Fibroblast of lung (primary cell): ENCODE measurements around the gene IL4I1. TPM values are rescaled to one million over a fixed set of nuclear protein-coding genes. Genes with fewer than 3 reads are reported as not detected.

Experiments
- DNase-seq, 2 donors: peaks; one replicate each; pipeline versions ENCODE4 v3.0.0 to v3.0.0-alpha.2; 2010; ENCODE audit warnings: low read depth in 2 of 2
- H2AFZ ChIP-seq: 2 replicates; pipeline ENCODE4 v1.5.1; 2012; ENCODE audit warnings: low read length, control low read depth, inconsistent platforms
- H3K27ac ChIP-seq: 2 replicates; pipeline ENCODE4 v1.5.1; 2011; ENCODE audit warnings: low read length, control low read depth; ENCODE audit not compliant: insufficient read depth
- H3K27me3 ChIP-seq: 2 replicates; pipeline ENCODE4 v1.5.1; 2011; ENCODE audit warnings: mild to moderate bottlenecking, low read length; ENCODE audit not compliant: control insufficient read depth, insufficient read depth
- H3K36me3 ChIP-seq: 2 replicates; pipeline ENCODE4 v1.5.1; 2011; ENCODE audit warnings: low read length; ENCODE audit not compliant: control insufficient read depth, insufficient read depth
- H3K4me1 ChIP-seq: 2 replicates; pipeline ENCODE4 v1.5.1; 2011; ENCODE audit warnings: low read length; ENCODE audit not compliant: control insufficient read depth, insufficient read depth; ENCODE audit errors: extremely low read depth
- H3K4me2 ChIP-seq: 2 replicates; pipeline ENCODE4 v1.5.1; 2011; ENCODE audit warnings: low read length, control low read depth; ENCODE audit not compliant: insufficient read depth; ENCODE audit errors: extremely low read depth
- H3K4me3 ChIP-seq, 4 experiments: fragments of 200-600 bp in 1 of 4; sonication (generic) in 1 of 4; replicated peaks in 1 of 4; 2 replicates each; pipeline ENCODE4 v1.5.1; 2011 to 2016; ENCODE audit warnings: low read length in 4 of 4, low read depth in 3 of 4, mild to moderate bottlenecking in 3 of 4, control low read depth in 2 of 4, inconsistent platforms in 1 of 4, mixed read lengths in 1 of 4; ENCODE audit not compliant: insufficient read depth in 1 of 4; ENCODE audit errors: control extremely low read depth in 1 of 4
- H3K79me2 ChIP-seq: 2 replicates; pipeline ENCODE4 v1.5.1; 2012; ENCODE audit warnings: mild to moderate bottlenecking, low read length, inconsistent platforms; ENCODE audit not compliant: control insufficient read depth, insufficient read depth
- H3K9ac ChIP-seq: 2 replicates; pipeline ENCODE4 v1.5.1; 2011; ENCODE audit warnings: mild to moderate bottlenecking, low read length, control low read depth; ENCODE audit not compliant: insufficient read depth
- H3K9me3 ChIP-seq: 2 replicates; pipeline ENCODE4 v1.5.1; 2012; ENCODE audit warnings: low read depth, low read length; ENCODE audit not compliant: control insufficient read depth, insufficient read depth
- H4K20me1 ChIP-seq: 2 replicates; pipeline ENCODE4 v1.5.1; 2011; ENCODE audit warnings: low read length; ENCODE audit not compliant: control insufficient read depth, insufficient read depth; ENCODE audit errors: extremely low read depth
- EZH2 ChIP-seq: IDR thresholded peaks from 2 replicates; pipeline ENCODE4 v1.5.1; 2012; ENCODE audit warnings: low read length, control low read depth, mild to moderate bottlenecking; ENCODE audit errors: missing control alignments
- polyA plus RNA-seq, 2 donors: library from polyadenylated mRNA; depleted of rRNA in 1 of 2; stranded (reverse) in 1 of 2; unstranded in 1 of 2; fragments of >200 nt; gene quantifications; 2 replicates each; pipeline ENCODE4 v1.2.1, GENCODE V29; 2011 to 2012; ENCODE audit warnings: missing spikeins in 1 of 2
- total RNA-seq: library from RNA; depleted of rRNA; stranded (reverse); fragments of >200 nt; gene quantifications from 2 replicates; pipeline ENCODE4 v1.2.1, GENCODE V29; 2014
- TF ChIP-seq, protein P1 (sequence below), 2 donors: IDR thresholded peaks in 1 of 2; conservative IDR thresholded peaks in 1 of 2; 1 replicate in 1 of 2; 2 replicates in 1 of 2; pipeline ENCODE4 v1.5.1; 2011 to 2012; ENCODE audit warnings: low read length in 2 of 2, control low read depth in 1 of 2, inconsistent platforms in 1 of 2, low read depth in 1 of 2, mild to moderate bottlenecking in 1 of 2

IL4I1 gene
- total and polyA plus RNA-seq, 2 donors (not counting 1 experiment from before 2014, with no cell fraction given) = 0.09 to 1.2 TPM

DNA sequence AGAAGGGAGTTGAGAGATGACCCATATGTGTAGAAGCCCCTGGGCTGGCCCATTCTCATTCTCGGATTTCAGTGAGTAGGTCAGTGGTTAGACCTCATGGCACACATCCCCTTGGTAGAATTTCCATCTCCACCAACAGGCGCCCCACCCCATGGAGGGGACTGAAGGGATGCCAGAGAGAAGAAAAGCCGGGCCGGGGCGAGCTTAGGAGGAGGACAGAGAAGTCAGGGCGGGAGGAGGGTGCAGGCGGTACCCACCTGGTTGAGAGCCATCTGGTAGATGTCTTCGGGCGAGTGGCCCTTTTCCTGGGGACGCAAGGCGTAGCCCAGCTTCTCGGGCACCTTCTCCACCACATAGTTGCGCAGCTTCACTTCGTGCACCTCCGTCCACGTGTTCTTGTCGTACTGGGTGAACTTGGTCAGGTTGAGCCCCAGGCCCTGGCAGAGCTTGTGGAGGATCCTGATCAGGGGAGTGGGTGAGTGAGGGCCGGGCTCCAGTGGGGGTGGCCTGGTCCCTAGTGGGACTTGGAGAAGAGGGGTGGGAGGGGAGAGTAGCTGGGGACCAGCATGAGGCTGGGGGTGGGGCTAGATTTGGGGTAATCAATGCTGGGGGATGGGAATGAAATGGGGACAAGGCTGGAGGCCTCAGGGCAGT, 2.5 kb downstream of the IL4I1 start:
- Histone ChIP-seq H3K27ac (no peak overlapping the region), H3K4me1 (peaks cover 7% of the 10 kb centered on the region), H4K20me1 (no peaks in the 10 kb centered on the region), H3K27me3 (no peaks in the 10 kb centered on the region), H3K79me2 (no peaks in the 10 kb centered on the region), H3K36me3 (no peaks in the 10 kb centered on the region), H2AFZ (no peak overlapping the region), H3K9me3 (no peaks in the 10 kb centered on the region), H3K9ac (no peak overlapping the region), H3K4me3 (no peak overlapping the region), H3K4me2 (no peak overlapping the region)
- DNase-seq = no peak
- TF ChIP-seq, protein P1, sequence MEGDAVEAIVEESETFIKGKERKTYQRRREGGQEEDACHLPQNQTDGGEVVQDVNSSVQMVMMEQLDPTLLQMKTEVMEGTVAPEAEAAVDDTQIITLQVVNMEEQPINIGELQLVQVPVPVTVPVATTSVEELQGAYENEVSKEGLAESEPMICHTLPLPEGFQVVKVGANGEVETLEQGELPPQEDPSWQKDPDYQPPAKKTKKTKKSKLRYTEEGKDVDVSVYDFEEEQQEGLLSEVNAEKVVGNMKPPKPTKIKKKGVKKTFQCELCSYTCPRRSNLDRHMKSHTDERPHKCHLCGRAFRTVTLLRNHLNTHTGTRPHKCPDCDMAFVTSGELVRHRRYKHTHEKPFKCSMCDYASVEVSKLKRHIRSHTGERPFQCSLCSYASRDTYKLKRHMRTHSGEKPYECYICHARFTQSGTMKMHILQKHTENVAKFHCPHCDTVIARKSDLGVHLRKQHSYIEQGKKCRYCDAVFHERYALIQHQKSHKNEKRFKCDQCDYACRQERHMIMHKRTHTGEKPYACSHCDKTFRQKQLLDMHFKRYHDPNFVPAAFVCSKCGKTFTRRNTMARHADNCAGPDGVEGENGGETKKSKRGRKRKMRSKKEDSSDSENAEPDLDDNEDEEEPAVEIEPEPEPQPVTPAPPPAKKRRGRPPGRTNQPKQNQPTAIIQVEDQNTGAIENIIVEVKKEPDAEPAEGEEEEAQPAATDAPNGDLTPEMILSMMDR (conservative IDR thresholded peaks at IDR 0.05 in 1 of 2, IDR thresholded peaks at IDR 0.05 in 1 of 2; ENCODE audit: low read depth in 1 of 2, low read length in 2 of 2) = no peak
- TF ChIP-seq EZH2 = no peak

DNA sequence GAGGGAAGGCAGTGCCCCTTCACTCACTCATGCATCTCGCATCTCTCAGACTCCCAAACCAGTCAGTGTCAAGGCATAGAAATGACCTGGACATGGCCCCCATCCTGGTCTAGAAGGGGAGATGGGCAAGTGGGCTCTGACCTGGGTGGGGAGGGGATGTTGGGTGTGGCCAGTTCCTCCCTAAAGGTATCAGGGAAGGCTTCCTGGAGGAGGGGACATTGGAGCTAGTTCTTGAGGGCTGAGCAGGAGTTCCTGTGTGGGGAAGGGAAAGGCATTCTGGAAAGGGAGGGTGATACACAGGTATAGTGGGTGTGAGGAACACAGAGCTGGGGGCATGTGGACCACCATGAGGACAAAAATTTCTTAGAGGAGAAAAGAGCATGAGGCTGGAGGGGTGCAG, 4.0 kb downstream of the IL4I1 start:
- TF ChIP-seq, protein P1 (conservative IDR thresholded peaks at IDR 0.05 in 1 of 2, IDR thresholded peaks at IDR 0.05 in 1 of 2; ENCODE audit: low read depth in 1 of 2, low read length in 2 of 2) = no peak
- TF ChIP-seq EZH2 = no peak
- Histone ChIP-seq H3K9ac (no peak overlapping the region), H2AFZ (no peak overlapping the region)

DNA sequence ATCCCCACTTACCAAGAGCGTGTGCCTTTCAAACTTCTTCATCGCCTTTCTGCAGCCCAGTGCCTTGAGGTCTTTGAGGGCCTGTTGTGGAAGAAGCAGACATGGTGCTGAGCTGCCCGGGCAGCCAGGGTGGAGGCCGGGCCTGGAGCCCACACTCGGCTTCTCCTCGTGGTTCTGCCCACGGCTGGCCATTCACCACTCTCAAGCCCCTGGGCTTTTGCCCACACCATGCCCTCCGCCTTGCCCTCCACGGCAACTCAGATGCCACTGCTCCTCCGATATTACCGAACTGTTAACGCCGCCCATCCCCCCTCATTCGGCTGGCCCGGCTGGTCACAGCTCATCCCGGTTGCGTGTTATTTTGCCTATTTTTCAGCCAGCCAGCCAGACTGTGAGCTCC, 5.3 kb downstream of the IL4I1 start:
- Histone ChIP-seq H3K4me2 (no peak overlapping the region), H3K27me3 (no peaks in the 10 kb centered on the region), H3K27ac (no peak overlapping the region), H3K9ac (no peak overlapping the region), H3K4me1 (peaks cover 3% of the 10 kb centered on the region), H4K20me1 (no peaks in the 10 kb centered on the region), H3K36me3 (no peaks in the 10 kb centered on the region), H3K79me2 (no peaks in the 10 kb centered on the region), H3K9me3 (no peaks in the 10 kb centered on the region), H2AFZ (no peak overlapping the region), H3K4me3 (no peak overlapping the region)
- DNase-seq = no peak
- no peak for TF ChIP-seq EZH2
- TF ChIP-seq, protein P1 (conservative IDR thresholded peaks at IDR 0.05 in 1 of 2, IDR thresholded peaks at IDR 0.05 in 1 of 2; ENCODE audit: low read depth in 1 of 2, low read length in 2 of 2) = no peak

More for the DNA sequence above, 4.0 kb downstream of the IL4I1 start:
- H4K20me1 ChIP-seq = no peaks in the 10 kb centered on the region
- no peak overlapping the region for H3K4me3 ChIP-seq
- H3K4me2 ChIP-seq = no peak overlapping the region
- H3K27ac ChIP-seq = no peak overlapping the region
- H3K4me1 ChIP-seq = peaks cover 7% of the 10 kb centered on the region
- no peaks in the 10 kb centered on the region for H3K36me3 ChIP-seq
- H3K9me3 ChIP-seq = no peaks in the 10 kb centered on the region
- no peaks in the 10 kb centered on the region for H3K27me3 ChIP-seq
- no peaks in the 10 kb centered on the region for H3K79me2 ChIP-seq
- no peak for DNase-seq
